ENCODE results near the gene TRIM63. TPM values are rescaled to one million over a fixed set of nuclear protein-coding genes. Genes with fewer than 3 reads are reported as not detected.

Gene TRIM63
- total and polyA plus RNA-seq, 2 of the 8 experiments (the other 6 are each of a cell fraction or from before 2014, with no cell fraction given) = not detected

DNA sequence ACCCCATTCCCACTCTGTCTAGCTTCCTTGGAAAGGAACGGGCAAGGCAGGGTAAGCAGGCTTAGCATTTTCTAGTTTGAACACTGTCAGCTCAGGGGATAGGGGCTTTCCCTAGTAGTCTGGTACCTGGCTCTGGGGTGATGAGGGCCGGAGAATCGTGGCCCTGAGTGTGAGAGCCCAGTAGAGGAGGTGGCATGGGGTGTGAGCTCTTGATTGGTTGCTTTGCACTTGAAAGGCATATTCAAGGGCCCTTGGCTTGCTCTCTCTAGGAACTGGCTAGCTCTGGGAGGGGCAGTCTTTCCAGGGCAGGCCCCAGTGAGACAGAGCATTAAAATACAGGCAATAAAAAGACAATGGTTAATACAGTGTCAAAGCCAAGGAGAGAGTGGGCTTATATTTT is 56.6 kb downstream of the TRIM63 start (continued):
- no peak for TF ChIP-seq POLR2AphosphoS5 (IDR thresholded peaks at IDR 0.05; ENCODE audit: low read depth, low read length)

Data from H1 (cell line).